ENCODE data around the gene DHRS4L2.
"Not testable (repeated sequence)": the region's sequence is repeated elsewhere in the genome, so short reads cannot be mapped to it uniquely, and the experiment has no call there.

Gene DHRS4L2

GRCh38 chr14:23950411-23951135 is 38.2 kb upstream of the DHRS4L2 start:
- no peaks in the 10 kb centered on the region for H3K27me3 ChIP-seq (ENCODE audit: insufficient read depth, poor library complexity, severe bottlenecking)
- no peaks in the 10 kb centered on the region for H3K4me1 ChIP-seq (ENCODE audit: insufficient read depth, poor library complexity, severe bottlenecking)
- ATAC-seq (ENCODE audit: low read depth) = no peak
- H3K4me3 ChIP-seq (ENCODE audit: severe bottlenecking) = no peak overlapping the region
- H3K36me3 ChIP-seq (ENCODE audit: low read depth) = peaks cover 1% of the 10 kb centered on the region
- TF ChIP-seq, protein P1, sequence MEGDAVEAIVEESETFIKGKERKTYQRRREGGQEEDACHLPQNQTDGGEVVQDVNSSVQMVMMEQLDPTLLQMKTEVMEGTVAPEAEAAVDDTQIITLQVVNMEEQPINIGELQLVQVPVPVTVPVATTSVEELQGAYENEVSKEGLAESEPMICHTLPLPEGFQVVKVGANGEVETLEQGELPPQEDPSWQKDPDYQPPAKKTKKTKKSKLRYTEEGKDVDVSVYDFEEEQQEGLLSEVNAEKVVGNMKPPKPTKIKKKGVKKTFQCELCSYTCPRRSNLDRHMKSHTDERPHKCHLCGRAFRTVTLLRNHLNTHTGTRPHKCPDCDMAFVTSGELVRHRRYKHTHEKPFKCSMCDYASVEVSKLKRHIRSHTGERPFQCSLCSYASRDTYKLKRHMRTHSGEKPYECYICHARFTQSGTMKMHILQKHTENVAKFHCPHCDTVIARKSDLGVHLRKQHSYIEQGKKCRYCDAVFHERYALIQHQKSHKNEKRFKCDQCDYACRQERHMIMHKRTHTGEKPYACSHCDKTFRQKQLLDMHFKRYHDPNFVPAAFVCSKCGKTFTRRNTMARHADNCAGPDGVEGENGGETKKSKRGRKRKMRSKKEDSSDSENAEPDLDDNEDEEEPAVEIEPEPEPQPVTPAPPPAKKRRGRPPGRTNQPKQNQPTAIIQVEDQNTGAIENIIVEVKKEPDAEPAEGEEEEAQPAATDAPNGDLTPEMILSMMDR (IDR thresholded peaks at IDR 0.05; ENCODE audit: poor library complexity, severe bottlenecking) = no peak
- no peak overlapping the region for H3K27ac ChIP-seq (ENCODE audit: poor library complexity, severe bottlenecking)
- DNase-seq (ENCODE audit: low spot score) = no peak
- no peaks in the 10 kb centered on the region for H3K9me3 ChIP-seq (ENCODE audit: severe bottlenecking)

DNA sequence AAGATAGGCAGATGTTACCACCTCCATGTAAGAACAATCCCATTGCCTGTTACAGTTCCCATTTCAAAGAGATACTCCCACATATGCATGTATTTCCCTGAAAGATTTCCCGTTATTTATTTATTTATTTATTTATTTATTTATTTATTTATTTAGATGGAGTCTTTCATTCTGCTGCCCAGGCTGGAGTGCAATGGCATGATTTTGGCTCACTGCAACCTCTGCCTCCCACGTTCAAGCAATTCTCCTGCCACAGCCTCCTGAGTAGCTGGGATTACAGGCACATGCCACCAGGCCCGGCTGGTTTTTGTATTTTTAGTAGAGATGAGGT is 37.6 kb upstream of the DHRS4L2 start:
- H3K36me3 ChIP-seq (ENCODE audit: low read depth); H3K9me3 ChIP-seq (ENCODE audit: severe bottlenecking); ATAC-seq (ENCODE audit: low read depth); DNase-seq (ENCODE audit: low spot score); H3K27me3 ChIP-seq (ENCODE audit: insufficient read depth, poor library complexity, severe bottlenecking); H3K4me3 ChIP-seq (ENCODE audit: severe bottlenecking); H3K27ac ChIP-seq (ENCODE audit: poor library complexity, severe bottlenecking); H3K4me1 ChIP-seq (ENCODE audit: insufficient read depth, poor library complexity, severe bottlenecking): not testable (repeated sequence)

- Histone ChIP-seq H3K36me3 (ENCODE audit: low read depth) (peaks cover 7% of the 10 kb centered on the region), H3K4me1 (ENCODE audit: insufficient read depth, poor library complexity, severe bottlenecking) (no peaks in the 10 kb centered on the region), H3K9me3 (ENCODE audit: severe bottlenecking) (no peaks in the 10 kb centered on the region), H3K27me3 (ENCODE audit: insufficient read depth, poor library complexity, severe bottlenecking) (no peaks in the 10 kb centered on the region), H3K4me3 (ENCODE audit: severe bottlenecking) (no peak overlapping the region), H3K27ac (ENCODE audit: poor library complexity, severe bottlenecking) (no peak overlapping the region)
- DNase-seq (ENCODE audit: low spot score) (no peak), ATAC-seq (ENCODE audit: low read depth) (no peak)
- TF ChIP-seq, protein P1 (IDR thresholded peaks at IDR 0.05; ENCODE audit: poor library complexity, severe bottlenecking) = no peak
Measured at GRCh38 chr14:23951590-23952201, 37.0 kb upstream of the DHRS4L2 start.

GRCh38 chr14:23953116-23953463 is 35.6 kb upstream of the DHRS4L2 start:
- not testable (repeated sequence) for H3K27me3 ChIP-seq (ENCODE audit: insufficient read depth, poor library complexity, severe bottlenecking); DNase-seq (ENCODE audit: low spot score); H3K9me3 ChIP-seq (ENCODE audit: severe bottlenecking); H3K4me1 ChIP-seq (ENCODE audit: insufficient read depth, poor library complexity, severe bottlenecking)
- peak overlapping the region; percentile 73 for H3K4me3 ChIP-seq (ENCODE audit: severe bottlenecking)
- peak overlapping the region; percentile 51 for H3K27ac ChIP-seq (ENCODE audit: poor library complexity, severe bottlenecking)
- H3K36me3 ChIP-seq (ENCODE audit: low read depth) = peaks cover 10% of the 10 kb centered on the region
- peak; percentile 8 for ATAC-seq (ENCODE audit: low read depth)

DNA sequence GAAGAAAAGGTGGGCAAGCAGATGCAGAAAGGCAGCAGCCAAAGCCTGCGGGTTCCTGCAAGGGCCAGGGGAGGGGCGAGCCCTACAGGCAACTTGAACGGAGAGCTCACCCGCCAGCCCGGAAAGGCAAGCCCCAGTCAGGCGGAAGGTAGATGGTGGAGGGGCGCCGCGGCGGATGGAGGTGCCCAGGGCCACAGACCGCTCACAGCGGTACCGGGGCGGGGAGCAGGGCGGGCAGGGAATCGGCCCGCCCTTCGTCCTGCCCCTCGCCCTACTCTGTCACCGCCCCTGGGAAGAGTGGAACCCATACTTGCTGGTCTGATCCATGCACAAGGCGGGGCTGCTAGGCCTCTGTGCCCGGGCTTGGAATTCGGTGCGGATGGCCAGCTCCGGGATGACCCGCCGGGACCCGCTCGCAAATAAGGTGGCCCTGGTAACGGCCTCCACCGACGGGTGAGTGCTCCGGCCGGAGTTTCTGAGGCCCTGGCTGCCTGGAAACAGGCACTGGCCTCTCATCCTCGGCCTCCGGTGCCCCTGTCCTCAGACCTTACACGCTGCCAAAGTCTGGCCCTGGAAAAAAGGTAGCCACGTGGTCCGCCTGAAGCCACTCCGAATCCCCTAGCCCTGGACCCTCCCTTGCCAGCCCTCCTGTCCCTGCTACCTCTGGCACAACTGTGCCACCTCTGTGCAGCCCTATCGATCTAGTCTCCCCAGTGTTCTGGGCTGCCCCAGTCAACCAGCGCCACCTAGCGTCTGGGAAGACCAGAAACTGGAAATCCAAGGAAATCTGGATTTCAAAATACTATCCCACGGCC is 35.1 kb upstream of the DHRS4L2 start, which contains the start of gene DHRS4:
Gene DHRS4 (plus strand): TSS at position 307 of the 815 bp plus-strand sequence. CDS start 19 bp downstream, at position 326.
- H3K36me3 ChIP-seq (ENCODE audit: low read depth) = peaks cover 12% of the 10 kb centered on the region
- TF ChIP-seq, protein P1 (IDR thresholded peaks at IDR 0.05; ENCODE audit: poor library complexity, severe bottlenecking) = peak; percentile 99
- ATAC-seq (ENCODE audit: low read depth) (peak; percentile 100), DNase-seq (ENCODE audit: low spot score) (peak; percentile 94)
- H3K9me3 ChIP-seq (ENCODE audit: severe bottlenecking) = no peaks in the 10 kb centered on the region
- H3K4me1 ChIP-seq (ENCODE audit: insufficient read depth, poor library complexity, severe bottlenecking) = no peaks in the 10 kb centered on the region
- H3K27ac ChIP-seq (ENCODE audit: poor library complexity, severe bottlenecking) = peak within 1 kb of the TSS; percentile 51
- H3K4me3 ChIP-seq (ENCODE audit: severe bottlenecking) = peak within 1 kb of the TSS; percentile 73
- no peaks in the 10 kb centered on the region for H3K27me3 ChIP-seq (ENCODE audit: insufficient read depth, poor library complexity, severe bottlenecking)

Data from RWPE2 (cell line).